HG03521 (cell line): ENCODE data around the gene DNAJB8.

Source experiments
- ATAC-seq: cut with Tn5 transposase; IDR thresholded peaks from one replicate; pipeline ENCODE4 v1.9.1; 2021; ENCODE audit warnings: mild to moderate bottlenecking, moderate library complexity; ENCODE audit not compliant: unreplicated experiment

Gene DNAJB8

DNA sequence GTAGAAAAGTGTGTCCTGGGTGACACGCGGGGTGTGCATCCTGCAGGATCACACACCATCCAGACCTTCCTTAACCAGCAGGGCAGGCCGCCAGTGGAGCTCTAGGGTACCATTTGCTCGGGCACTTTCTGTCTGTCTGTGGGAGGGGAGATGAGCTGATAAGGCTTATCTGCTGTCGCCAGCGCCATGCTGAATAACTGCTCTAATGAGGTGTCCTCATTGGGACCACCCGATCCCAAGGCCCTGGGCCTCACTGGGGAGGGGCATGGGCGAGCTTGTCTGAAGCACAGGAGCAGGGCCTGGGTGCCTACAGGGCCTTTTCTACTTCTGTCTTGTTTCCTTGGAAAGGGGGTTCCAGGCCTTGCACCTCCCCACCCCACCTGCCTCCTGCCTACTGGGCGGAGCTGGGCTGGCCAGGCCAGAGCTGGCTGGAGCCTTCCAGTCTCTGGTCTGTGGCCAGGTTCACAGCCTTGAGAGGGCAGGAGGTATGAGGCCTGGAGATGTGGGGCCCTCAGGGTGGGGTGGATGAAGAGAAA lies 28.8 kb upstream of the DNAJB8 start:
- no peak for ATAC-seq

DNA sequence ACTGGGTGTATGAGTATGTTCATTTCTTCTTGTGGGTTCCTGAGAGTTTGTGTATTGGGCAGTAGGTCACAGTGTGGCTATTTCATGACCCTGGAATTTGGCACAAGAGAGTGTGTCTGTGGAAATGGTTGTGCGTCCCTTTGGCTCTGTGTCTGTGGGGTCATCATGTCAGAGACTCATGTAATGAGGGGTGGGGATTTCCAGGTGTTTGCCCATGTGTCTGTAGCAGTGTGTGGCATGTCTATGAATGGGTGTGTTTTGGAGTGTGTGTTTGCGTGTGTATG lies 27.6 kb upstream of the DNAJB8 start:
- no peak for ATAC-seq

DNA sequence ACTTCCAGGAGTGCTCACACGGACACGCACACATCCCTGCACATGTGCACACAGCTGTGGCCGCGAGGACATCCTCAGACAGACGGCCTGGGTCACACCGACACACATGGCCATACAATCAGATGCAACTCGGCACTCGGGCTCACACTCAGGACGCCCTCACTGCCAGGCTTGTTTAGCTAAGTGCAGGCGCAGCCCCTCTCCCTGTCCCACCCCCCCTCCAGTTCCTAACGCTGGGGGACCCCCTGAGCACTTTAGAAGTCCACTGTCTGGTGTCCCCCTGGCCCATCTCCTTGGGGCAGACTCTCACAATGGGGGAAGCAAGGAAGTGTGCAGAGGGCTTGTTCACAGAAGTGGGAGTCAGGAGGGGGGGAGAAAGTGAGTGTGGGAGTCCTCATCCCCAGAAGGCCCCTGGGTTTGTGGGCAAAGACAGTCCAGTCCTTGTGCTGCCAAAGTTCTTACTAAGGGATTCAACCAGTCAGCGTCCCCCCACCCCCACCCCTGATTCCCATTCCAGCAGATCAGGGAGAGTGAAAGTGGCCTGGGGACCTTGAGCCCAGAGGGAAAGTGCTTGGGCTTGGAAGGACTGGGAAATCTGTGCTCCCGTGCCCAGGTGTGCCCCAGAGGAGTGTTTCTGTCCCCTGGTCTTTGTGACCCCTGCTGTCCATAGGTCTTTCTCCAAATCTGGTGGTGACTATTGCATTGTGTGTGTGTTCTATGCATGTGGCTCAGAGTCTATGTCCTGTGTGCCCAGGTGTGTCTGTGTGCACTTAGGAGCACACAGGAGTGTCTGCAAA lies 27.1 kb upstream of the DNAJB8 start:
- no peak for ATAC-seq

DNA sequence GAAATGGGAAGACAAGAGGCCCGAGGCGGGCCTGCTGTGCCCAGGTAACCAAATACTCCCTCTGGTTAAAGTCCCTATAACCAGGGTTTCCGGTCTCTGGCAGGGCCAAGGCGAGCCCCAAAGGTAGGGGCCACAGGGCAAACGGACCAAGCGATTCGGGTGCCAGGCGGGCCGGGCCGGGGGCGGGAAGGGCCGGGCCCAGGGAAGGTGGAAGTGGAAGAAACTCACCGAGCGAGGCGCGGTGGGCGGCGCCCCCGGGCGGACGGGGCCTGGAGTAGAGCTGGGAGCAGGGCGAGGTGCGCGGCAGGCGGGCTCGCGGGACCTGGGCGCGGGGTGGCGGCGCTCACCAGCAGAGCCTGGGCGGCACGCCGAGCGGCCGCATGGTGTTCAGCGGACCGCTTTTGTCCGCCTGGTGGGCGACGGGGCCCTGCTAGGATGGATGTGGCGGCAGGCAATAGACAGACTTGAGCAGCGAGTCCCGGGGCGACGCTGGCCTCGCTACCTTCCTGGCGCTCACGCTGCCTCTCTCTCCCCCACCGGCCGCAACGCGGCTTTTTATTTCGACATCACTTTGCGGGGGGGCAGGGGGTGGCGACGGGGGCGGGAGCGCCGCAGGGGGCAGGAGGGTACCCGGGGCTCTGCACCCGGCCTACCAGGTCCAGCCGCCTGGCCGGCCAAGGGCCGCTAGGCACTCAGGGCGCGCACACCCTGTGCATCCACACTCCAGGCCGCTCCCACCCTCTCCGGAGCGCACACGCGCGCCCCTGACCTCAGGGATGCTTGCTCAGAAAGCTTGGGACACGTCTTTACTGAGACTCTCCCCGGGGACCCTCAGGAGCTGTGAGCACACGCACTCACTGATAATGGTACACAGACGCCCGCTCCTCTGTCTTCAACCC lies 26.2 kb upstream of the DNAJB8 start, which contains the start of gene GATA2:
TSS of gene GATA2 (minus strand) at position 531 of the 899 bp plus-strand sequence. CDS start 6,170 bp downstream, outside the sequence.
- no peak for ATAC-seq

DNA sequence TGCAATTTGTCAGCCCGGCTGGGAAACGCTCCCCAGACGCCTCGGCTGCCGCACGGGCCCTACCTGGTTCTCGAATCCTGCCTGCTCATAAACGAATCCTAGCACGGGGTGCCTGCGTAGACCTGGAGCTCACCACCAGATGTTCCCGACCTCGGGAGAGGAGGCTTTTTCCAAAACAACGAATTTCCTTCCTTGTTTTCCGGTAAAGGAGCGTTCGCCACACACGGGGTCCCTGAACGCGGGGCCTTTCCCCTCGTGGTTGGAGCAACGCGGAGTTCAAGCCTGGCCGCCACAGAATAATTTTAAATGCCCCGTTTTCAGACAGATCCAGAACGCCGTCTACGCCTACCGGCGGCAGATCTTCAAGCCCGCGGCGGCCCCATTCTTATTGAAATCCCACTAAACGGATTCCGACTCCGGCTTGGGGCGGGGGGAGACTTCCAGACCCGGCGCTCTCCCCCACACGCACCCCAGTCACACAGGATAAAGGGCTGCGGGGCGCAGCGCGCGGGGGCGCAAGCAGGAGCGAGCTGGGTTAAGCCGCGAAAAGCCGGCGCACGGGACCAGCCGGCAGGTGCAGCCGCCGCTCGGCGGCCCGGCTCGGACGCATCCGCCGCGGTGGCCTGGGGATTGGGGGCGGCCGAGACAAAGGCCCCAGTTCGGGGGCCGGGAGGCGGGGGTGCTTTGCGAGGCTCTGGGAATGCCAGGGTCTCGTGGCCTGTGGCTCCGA lies 25.4 kb upstream of the DNAJB8 start:
- no peak for ATAC-seq

DNA sequence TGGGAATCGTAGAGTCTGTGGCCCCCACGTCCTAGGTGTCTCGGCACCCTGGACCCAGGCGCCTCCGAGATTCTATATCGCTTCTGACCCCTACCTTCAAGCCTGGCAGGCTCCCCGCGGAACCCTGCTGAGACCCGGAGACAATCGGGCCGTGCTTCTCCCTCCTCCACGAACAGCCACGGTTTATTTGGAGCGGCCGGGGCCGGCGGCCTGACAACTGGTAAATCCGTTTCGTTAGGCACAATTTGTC lies 24.9 kb upstream of the DNAJB8 start:
- ATAC-seq: no peak

DNA sequence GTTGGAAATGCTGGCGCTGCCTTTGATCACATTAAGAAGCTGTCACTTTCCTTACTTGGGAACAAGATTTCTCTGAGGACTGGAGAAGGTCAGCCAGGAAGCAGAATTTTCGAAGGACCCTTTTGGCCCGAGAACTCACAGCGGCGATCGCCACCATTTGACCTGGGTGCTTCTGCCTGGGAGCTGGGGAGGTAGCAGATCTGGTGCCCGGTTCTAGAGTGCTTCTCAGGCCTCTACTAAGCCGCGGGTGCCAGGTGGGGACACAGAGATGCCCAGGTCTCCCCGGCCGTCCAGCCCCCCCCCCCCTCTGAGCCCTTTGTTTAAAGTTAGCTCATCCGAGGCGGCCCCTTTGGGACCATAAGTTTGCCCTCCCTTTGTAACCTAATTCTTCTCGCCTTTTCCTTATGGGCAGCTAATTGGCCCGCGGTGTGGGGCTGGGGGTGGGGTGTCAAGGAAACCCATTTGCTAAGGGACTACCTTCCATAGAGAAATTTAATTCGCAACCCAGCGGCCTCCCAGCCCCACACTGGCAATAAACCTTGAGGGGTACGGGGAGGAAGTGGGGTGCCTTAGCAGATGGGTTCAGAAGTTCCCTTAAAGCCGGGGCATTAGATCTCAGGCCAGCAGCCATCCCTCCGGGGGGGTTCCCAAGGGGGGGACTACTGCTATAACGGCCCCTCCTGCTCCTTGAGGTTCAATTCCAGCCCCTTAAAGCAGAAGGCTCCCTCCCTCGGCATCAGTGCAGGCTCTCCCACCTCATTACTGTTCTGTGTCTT lies 24.4 kb upstream of the DNAJB8 start:
- no peak for ATAC-seq

DNA sequence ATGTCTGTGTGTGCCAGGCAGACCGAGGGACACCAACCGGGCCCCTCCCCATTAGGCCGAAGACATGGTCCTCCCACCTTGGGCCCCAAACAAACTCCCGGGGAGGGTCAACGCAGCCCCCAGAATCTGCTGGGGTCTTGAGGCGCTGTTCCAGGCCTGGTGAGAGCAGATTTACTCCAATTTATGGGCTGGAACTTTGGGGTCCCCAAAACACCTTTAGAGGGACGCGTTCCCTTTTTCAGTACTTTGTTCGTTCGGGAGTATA lies 23.9 kb upstream of the DNAJB8 start:
- no peak for ATAC-seq

DNA sequence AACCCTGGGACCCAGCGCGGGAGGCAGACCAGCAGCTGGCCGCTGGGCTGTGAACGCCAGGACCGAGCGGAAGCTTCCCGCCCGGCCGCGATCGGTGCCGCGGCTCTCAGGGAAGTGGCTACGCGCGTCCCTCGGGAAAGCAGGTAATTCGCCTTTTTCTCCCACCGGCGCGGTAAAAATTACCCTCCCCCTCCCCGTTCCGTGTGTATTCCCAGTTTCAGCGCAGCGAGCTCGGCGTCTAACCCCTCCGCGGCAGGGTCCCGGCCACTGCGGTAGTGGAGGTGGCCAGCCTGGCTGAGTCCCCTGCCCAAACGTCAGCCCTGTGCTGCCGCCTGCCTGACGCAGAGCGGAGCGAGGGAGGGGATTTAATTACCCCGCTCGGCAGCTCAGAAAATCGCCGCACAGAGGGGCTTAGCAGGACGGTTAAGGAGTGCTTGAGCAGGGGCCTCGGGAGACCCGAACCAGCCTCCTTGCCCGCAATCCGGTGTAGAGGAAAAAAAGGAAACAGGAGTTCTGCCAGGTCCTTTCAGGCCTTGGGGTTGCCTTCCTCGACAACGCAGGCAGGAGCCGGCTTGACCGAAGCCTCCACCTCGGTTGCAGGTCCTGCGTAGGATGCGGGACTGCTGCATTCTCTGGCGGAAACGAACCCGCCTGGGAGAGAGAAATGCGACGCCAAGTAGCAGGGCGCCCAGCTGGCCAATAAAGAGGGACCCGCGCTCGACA lies 23.4 kb upstream of the DNAJB8 start:
- no peak for ATAC-seq

DNA sequence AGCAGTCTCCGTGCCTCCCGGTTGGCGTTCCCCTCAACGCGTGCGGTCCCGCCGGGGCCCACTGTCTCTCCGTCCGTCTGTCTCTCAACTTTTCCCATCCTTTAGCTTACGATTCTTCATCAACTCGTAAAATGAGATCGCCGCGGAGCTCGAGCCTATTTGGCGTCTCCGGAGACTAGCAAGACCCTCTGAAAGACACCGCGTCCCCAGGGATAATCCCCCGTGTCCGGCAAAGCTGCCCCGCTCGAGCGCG lies 22.9 kb upstream of the DNAJB8 start:
- no peak for ATAC-seq

DNA sequence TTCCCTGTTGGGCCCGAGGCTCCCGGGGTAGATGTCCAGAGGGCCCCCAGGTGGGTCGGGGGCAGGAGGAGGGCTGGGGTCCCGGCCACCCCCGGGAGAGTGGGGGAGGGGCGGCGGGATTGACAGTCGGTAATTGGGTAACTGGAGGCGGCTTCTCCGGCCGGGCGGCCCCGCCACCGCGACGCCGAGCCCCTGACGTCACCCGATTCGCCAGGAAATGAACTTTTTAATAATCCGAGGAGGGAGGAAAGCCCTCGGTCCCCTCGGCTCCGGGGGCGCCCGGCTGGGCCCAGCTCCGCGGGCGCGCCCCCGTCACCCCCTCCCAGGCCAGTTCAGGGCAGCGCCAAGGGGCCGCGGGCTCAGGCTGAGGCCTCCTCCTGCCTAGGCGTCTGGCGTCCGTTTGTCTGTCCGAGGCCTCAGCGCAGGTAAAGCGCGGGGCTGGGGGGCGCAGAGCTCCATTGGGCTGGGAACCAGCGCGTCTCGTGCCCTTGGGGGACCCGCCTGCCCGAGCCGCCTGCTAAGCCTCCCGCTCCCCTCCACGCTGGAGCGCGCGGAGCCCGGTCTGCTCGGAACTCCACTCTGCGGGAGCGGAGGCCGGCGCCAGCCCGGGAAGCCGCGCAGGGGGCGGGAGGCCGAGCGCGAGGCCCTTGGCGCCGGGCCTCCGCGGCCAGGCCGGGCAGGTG lies 22.4 kb upstream of the DNAJB8 start:
- ATAC-seq: no peak

DNA sequence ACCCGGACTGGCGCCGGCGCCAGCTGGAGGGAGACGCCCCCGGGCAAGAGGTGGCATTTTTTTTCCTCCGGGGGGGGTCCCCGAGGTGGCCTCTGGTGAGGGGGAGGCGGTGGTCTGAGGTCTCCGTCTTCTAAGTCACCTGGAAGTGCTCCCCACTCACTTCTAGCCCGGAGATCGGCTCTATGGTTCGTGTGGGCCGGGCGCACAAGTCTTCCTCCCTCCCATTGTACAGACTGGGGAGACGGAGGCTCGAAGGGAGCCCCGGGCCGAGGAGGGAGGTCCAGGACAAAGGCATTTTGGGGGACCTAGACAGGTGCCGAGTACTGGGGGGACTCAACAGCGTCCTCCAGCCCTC lies 21.9 kb upstream of the DNAJB8 start:
- no peak for ATAC-seq

DNA sequence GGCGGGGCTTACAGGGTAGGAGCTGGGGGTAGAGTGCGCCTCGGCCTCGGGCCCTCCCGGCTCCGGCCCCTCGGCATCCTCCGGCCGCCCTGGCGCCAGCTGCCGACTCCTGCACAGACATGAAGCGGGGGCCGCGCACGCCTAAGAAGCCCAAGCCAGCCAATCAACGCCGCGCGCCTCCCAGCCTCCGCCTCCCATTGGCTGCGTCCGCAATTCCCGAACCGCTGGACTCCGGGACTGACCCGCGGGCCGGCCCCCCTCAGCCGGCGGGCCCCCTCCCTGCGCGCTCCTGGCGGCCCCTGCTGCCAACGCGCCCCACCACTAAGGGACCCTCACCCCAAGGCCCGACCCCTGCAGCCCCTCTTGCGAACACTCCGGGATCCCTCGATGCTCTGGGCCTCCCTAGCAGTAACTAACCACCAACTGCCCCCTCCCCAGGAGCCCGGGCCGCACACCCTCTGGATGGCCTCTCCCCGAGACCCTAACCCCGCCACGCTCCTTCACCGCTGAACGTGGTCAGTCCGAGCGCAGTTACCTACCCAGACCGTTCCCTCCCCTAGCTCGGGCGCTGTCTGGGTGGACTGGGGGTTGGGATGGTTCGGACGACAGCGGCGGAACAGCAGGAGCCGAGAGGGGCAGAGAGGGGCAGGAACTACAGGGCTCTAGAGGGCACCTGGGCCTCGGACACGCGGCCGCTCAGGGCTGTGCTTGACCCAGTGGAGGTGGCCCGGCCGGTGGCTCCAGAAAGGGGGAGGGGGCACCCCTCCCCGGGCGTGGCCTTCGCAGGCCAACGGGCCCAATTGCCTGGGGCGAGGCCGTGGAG lies 21.3 kb upstream of the DNAJB8 start:
- ATAC-seq: no peak

DNA sequence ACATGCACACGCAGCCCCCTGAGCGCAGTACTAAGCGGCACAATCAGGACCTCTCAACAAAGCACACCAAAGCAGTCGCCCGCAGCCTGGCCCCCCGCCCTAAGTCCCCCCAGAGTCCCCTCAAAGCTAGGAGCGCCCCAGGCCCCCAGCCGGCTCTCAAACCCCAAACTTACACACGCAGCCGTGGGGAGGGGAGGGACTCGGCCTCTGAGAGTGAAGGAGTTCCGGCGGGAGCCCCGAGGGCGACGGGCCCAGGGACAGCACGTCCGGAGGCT lies 20.8 kb upstream of the DNAJB8 start:
- no peak for ATAC-seq

DNA sequence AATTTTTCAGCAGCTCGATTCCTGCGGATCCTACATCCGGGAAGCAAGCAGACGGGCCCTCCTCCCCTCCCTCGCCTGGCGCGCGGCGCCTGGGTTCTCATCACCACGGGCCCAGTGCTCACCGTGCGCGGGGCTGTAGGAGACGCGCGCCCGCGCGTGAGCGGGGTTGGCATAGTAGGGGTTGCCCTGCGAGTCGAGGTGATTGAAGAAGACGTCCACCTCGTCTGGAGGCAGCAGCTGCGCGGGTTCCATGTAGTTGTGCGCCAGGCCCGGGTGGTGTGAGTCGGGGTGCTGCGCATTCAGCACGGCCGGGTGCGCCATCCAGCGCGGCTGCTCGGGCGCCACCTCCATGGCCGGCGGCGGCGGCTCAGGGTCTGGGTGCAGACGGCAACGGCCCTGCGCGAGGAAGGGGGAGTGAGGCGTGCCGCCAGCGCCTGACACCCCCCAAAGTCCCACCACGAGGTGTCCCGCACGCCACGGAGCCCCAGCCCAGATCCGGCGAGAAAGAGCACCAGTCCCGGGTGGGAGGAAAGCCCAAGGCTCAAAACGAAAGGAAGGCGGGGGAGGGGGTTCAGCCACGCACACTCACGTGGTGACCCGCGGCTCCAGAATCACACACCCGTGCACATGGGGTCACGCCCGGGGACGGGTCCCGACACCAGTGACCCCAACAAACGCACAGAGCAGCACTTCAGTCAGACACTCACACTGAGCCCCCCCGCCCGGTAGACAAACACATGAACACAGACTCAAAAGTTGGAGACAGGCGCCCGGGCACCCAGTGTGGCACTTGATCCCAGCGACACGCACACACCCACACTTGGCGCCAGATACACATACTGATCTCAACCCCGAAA lies 20.2 kb upstream of the DNAJB8 start:
- no peak for ATAC-seq

DNA sequence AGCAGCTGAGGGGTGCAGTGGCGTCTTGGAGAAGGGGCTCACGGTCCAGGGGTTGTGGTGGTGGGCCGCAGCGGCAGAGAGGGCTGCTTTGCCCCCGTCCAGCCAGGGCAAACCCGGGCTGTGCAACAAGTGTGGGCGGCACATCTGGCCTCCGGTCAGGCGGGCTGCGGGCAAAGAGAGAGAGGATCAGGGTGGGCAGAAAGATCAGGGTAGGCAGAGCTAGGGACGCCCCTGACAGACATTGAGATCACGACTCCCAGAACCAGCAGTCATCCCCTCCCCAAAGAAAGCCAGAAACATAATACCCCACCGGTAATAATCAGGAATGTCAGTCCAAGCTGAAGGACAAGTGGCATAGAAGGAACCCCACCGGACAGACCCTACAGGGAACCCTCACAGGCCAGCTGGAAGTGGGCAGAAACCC lies 19.5 kb upstream of the DNAJB8 start:
- ATAC-seq: no peak

DNA sequence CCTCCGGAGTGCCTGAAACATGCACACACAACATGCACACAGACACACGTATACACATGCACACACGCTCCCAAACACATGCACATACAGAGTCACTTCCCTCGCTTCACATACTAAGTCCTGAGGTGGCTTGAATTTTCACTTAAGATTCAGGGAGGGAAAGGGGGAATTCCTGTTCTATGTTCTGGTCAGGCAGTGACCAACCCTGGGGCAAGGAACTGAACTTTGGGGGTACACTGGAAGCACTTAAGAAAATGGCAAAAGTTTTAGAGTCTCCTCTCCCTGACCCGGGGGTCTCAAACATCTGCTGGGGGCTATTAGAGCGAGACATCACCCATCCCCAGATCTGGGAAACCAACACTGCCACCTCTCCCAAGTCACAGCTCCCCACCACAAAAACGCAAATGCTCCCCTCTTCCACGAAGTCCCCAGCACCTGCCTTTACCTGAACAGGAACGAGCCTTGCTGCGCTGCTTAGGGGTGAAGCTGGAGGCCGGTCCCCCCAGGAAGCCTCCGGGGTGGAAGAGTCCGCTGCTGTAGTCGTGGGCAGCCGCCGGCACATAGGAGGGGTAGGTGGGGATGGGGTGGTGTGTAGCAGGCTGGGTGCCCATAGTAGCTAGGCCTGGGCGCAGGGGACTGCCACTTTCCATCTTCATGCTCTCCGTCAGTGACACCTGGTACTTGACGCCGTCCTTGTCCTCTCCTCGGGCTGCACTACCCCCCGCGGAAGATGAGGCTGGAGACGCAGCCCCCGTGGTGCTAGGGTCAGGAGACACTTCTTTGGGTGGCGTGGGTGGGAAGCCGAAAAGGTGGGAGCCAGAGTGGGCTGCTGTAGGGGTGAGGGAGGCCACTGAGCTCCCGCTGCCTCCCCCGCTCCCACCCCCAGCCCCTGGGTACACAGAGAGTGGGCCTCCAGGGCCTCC lies 18.9 kb upstream of the DNAJB8 start:
- ATAC-seq: no peak
